SKM-1 treated with dmso at 0.1 percent for 144 hours (cell line): ENCODE results near the gene MSH2.
"Not testable (repeated sequence)": the region's sequence is repeated elsewhere in the genome, so short reads cannot be mapped to it uniquely, and the experiment has no call there.

Experiments used
- DNase-seq: peaks from one replicate; lab custom pipeline; 2025; ENCODE audit not compliant: unreplicated experiment; lab: John Stamatoyannopoulos, UW

MSH2 gene

GRCh38 chr2:47406649-47407330 is 3.8 kb downstream of the MSH2 start:
- DNase-seq: not testable (repeated sequence)

GRCh38 chr2:47407976-47408375 is 5.0 kb downstream of the MSH2 start:
- DNase-seq: not testable (repeated sequence)

- no peak for DNase-seq
Observed at GRCh38 chr2:47414682-47415458, 11.9 kb downstream of the MSH2 start.

- DNase-seq: no peak
Observed at GRCh38 chr2:47420214-47420613, 17.3 kb downstream of the MSH2 start.

GRCh38 chr2:47420683-47421082 is 17.7 kb downstream of the MSH2 start:
- DNase-seq: not testable (repeated sequence)

GRCh38 chr2:47422016-47422415 is 19.1 kb downstream of the MSH2 start:
- no peak for DNase-seq

GRCh38 chr2:47422560-47422959 is 19.6 kb downstream of the MSH2 start:
- no peak for DNase-seq

- DNase-seq: no peak
Observed at GRCh38 chr2:47426786-47427185, 23.8 kb downstream of the MSH2 start.

- no peak for DNase-seq
Observed at GRCh38 chr2:47429795-47430194, 26.8 kb downstream of the MSH2 start.

GRCh38 chr2:47433006-47433405 is 30.1 kb downstream of the MSH2 start:
- not testable (repeated sequence) for DNase-seq

- DNase-seq: not testable (repeated sequence)
Observed at GRCh38 chr2:47433445-47433844, 30.5 kb downstream of the MSH2 start.

- no peak for DNase-seq
Observed at GRCh38 chr2:47437287-47437686, 34.3 kb downstream of the MSH2 start.

GRCh38 chr2:47438106-47438505 is 35.1 kb downstream of the MSH2 start:
- DNase-seq: no peak

- no peak for DNase-seq
Observed at GRCh38 chr2:47438783-47439182, 35.8 kb downstream of the MSH2 start.

GRCh38 chr2:47451790-47452189 is 48.8 kb downstream of the MSH2 start:
- DNase-seq: no peak

GRCh38 chr2:47452761-47453160 is 49.8 kb downstream of the MSH2 start:
- no peak for DNase-seq

GRCh38 chr2:47454818-47455217 is 51.9 kb downstream of the MSH2 start:
- DNase-seq: not testable (repeated sequence)

GRCh38 chr2:47455411-47455810 is 52.5 kb downstream of the MSH2 start:
- DNase-seq: no peak

- DNase-seq: peak; percentile 37
Observed at GRCh38 chr2:47456851-47457250, 53.9 kb downstream of the MSH2 start.

GRCh38 chr2:47457268-47457667 is 54.3 kb downstream of the MSH2 start:
- DNase-seq: peak; percentile 19

- DNase-seq: no peak
Observed at GRCh38 chr2:47459021-47459420, 56.1 kb downstream of the MSH2 start.

GRCh38 chr2:47460766-47461165 is 57.8 kb downstream of the MSH2 start:
- no peak for DNase-seq
